K562 (cell line): ENCODE data around the gene FOXD2. TPM values are rescaled to one million over a fixed set of nuclear protein-coding genes. Genes with fewer than 3 reads are reported as not detected.

ENCODE experiments used
- ATAC-seq: fragments of 200-7000 bp; cut with Tn5 transposase; 3 replicates; pipeline ENCODE4 v1.9.1; 2020; ENCODE audit warnings: moderate library complexity
- BruUV-seq: library from RNA; stranded (reverse); fragments of 400-500 nt; replicated peaks from 2 replicates; lab custom pipeline; 2021; lab: Mats Ljungman, UMichigan
- CTCF ChIA-PET: fragments of 300-600 bp; formaldehyde crosslinking; extraction: SDS; loops from one replicate; lab custom pipeline; 2021; ENCODE audit warnings: low intra/inter-chr PET ratio; lab: Yijun Ruan, JAX
- POLR2A ChIA-PET: fragments of 300-600, 350-650 bp; sonication (Branson Sonifier 250); formaldehyde crosslinking; extraction: SDS; loops from one replicate; lab custom pipeline; 2021; ENCODE audit warnings: antibody characterized with exemption, inconsistent platforms; lab: Yijun Ruan, JAX
- DNase-seq, 4 experiments: peaks; one replicate each; pipeline versions ENCODE4 v3.0.0 to v3.0.0-alpha.2; 2011 to 2018; ENCODE audit warnings: low spot score in 3 of 4, mixed read lengths in 3 of 4; ENCODE audit errors: extremely low read depth in 1 of 4
- FAIRE-seq: peaks from 2 replicates; lab custom pipeline; 2011; peaks lifted over from hg19 to GRCh38; lab: Jason Lieb, UNC
- H2AFZ ChIP-seq: 2 replicates; pipeline ENCODE4 v1.6.0; 2011; ENCODE audit warnings: low read depth, low read length, control low read depth, inconsistent platforms
- H3K27ac ChIP-seq: fragments of 200-600 bp; 3 replicates; pipeline ENCODE4 v1.8.0; 2011; ENCODE audit warnings: low read depth, mild to moderate bottlenecking, control low read depth, inconsistent platforms, low read length, moderate library complexity, mixed read lengths; ENCODE audit errors: extremely low read depth
- H3K27me3 ChIP-seq, 2 experiments: fragments of 300-600 bp in 1 of 2; 2 replicates in 1 of 2; 3 replicates in 1 of 2; pipeline versions ENCODE4 v1.6.0 to v1.8.0; 2011; ENCODE audit warnings: inconsistent platforms in 2 of 2, low read length in 2 of 2, mild to moderate bottlenecking in 1 of 2, mixed read lengths in 1 of 2, moderate library complexity in 1 of 2; ENCODE audit not compliant: control insufficient read depth in 2 of 2, insufficient read depth in 2 of 2
- H3K36me3 ChIP-seq: fragments of 300-600 bp; 3 replicates; pipeline ENCODE4 v1.8.0; 2011; ENCODE audit warnings: mild to moderate bottlenecking, low read length, inconsistent platforms; ENCODE audit not compliant: control insufficient read depth, insufficient read depth
- H3K4me1 ChIP-seq, 2 experiments: fragments of 200-600 bp in 1 of 2; replicated peaks in 1 of 2; 2 replicates in 1 of 2; 3 replicates in 1 of 2; pipeline versions ENCODE4 v1.5.1 to v1.8.0; 2011; ENCODE audit warnings: inconsistent platforms in 2 of 2, low read length in 2 of 2, mild to moderate bottlenecking in 1 of 2, mixed read lengths in 1 of 2, moderate library complexity in 1 of 2; ENCODE audit not compliant: control insufficient read depth in 2 of 2, insufficient read depth in 2 of 2
- H3K4me2 ChIP-seq: 2 replicates; pipeline ENCODE4 v1.6.1; 2011; ENCODE audit warnings: low read length, control low read depth, inconsistent platforms, mixed read lengths; ENCODE audit not compliant: insufficient read depth
- H3K4me3 ChIP-seq: fragments of 200-600 bp; sonication (generic), shearing (Covaris generic); 2 replicates; pipeline ENCODE4 v1.5.1; 2016; ENCODE audit warnings: control low read depth, inconsistent platforms
- H3K79me2 ChIP-seq: fragments of 200-600 bp; 3 replicates; pipeline ENCODE4 v1.8.0; 2011; ENCODE audit warnings: low read length, inconsistent platforms; ENCODE audit not compliant: control insufficient read depth, insufficient read depth
- H3K9ac ChIP-seq, 2 experiments: 2 replicates each; pipeline versions ENCODE4 v1.6.0 to v1.6.1; 2011; ENCODE audit warnings: low read depth in 2 of 2, low read length in 2 of 2, control low read depth in 1 of 2, inconsistent platforms in 1 of 2, mild to moderate bottlenecking in 1 of 2, mixed read lengths in 1 of 2; ENCODE audit not compliant: insufficient read depth in 1 of 2
- H3K9me1 ChIP-seq: one replicate; pipeline ENCODE4 v1.6.0; 2011; ENCODE audit warnings: inconsistent platforms, mild to moderate bottlenecking, low read length, moderate library complexity; ENCODE audit not compliant: control insufficient read depth, insufficient read depth
- H3K9me3 ChIP-seq: replicated peaks from 2 replicates; pipeline ENCODE4 v1.5.1; 2011; ENCODE audit warnings: low read depth, low read length, inconsistent platforms; ENCODE audit not compliant: control insufficient read depth, insufficient read depth
- H4K20me1 ChIP-seq: replicated peaks from 2 replicates; pipeline ENCODE4 v1.6.1; 2011; ENCODE audit warnings: low read length, inconsistent platforms, mixed read lengths; ENCODE audit not compliant: control insufficient read depth, insufficient read depth
- DNMT1 ChIP-seq: fragments of 450-650 bp; IDR thresholded peaks from 2 replicates; pipeline ENCODE4 v1.6.1; 2016; ENCODE audit warnings: antibody characterized with exemption, mild to moderate bottlenecking
- E2F3 ChIP-seq: fragments of 250-450 bp; sonication (Bioruptor Pico); IDR thresholded peaks from 2 replicates; pipeline ENCODE4 v1.4.0; 2020; ENCODE audit warnings: mild to moderate bottlenecking
- EGR1 ChIP-seq: fragments of 450-650 bp; conservative IDR thresholded peaks from 2 replicates; pipeline ENCODE4 v1.6.1; 2017; ENCODE audit warnings: mild to moderate bottlenecking
- FOXO4 ChIP-seq: fragments of 450-650 bp; formaldehyde crosslinking; IDR thresholded peaks from 2 replicates; pipeline ENCODE4 v1.4.0; 2020; ENCODE audit warnings: mild to moderate bottlenecking, moderate library complexity
- KDM4B ChIP-seq, 2 experiments: fragments of 450-650 bp in 1 of 2; sonication (generic) in 1 of 2; IDR thresholded peaks; 2 replicates each; pipeline ENCODE4 v1.6.1; 2016 to 2017; ENCODE audit warnings: borderline replicate concordance in 2 of 2, antibody characterized with exemption in 1 of 2, low read depth in 1 of 2, mild to moderate bottlenecking in 1 of 2
- LEF1 ChIP-seq: fragments of 450-650 bp; IDR thresholded peaks from 2 replicates; pipeline ENCODE4 v1.6.1; 2016; ENCODE audit warnings: mild to moderate bottlenecking
- MEF2D ChIP-seq: conservative IDR thresholded peaks from 2 replicates; pipeline ENCODE4 v1.6.1; 2016; ENCODE audit warnings: low read depth, missing genetic modification characterization, missing compliant biosample characterization
- MTA1 ChIP-seq: fragments of 450-650 bp; IDR thresholded peaks from 2 replicates; pipeline ENCODE4 v1.6.1; 2017; ENCODE audit warnings: borderline replicate concordance
- STAT5B ChIP-seq: fragments of 250-450 bp; sonication (Bioruptor Pico); IDR thresholded peaks from 2 replicates; pipeline ENCODE4 v1.8.0; 2021; ENCODE audit warnings: mild to moderate bottlenecking, inconsistent platforms
- TCF3 ChIP-seq: sonication (generic); formaldehyde crosslinking; IDR thresholded peaks from 2 replicates; pipeline ENCODE4 v1.4.0; 2020; ENCODE audit warnings: mild to moderate bottlenecking, missing genetic modification reagents
- ZNF561 ChIP-seq: fragments of 450-650 bp; formaldehyde crosslinking; conservative IDR thresholded peaks from 2 replicates; pipeline ENCODE4 v1.4.0; 2020; ENCODE audit warnings: mild to moderate bottlenecking, moderate library complexity
- ZNF780A ChIP-seq: fragments of 250-450 bp; sonication (Bioruptor Pico); IDR thresholded peaks from 2 replicates; pipeline ENCODE4 v1.5.0; 2021; ENCODE audit warnings: mild to moderate bottlenecking
- WGBS: fragments of 100-300 bp; shearing (Covaris generic); methylation state at CpG from one replicate; pipeline ENCODE4 v1.1.6; 2016; ENCODE audit warnings: low coverage, mixed read lengths; ENCODE audit not compliant: insufficient coverage; ENCODE audit errors: missing lambda C conversion rate; 5-methylcytosine and 5-hydroxymethylcytosine counted together
- in situ Hi-C: fragments of 300-500 bp; cut with MboI; formaldehyde crosslinking; loops from 4 replicates; pipeline ENCODE4 v1.15.0; 2018; ENCODE audit warnings: inconsistent platforms, mixed read lengths
- intact Hi-C: fragments of 100-400 bp; cut with micrococcal nuclease; formaldehyde crosslinking; loops from 2 replicates; pipeline ENCODE4 v1.14.2; 2022
- polyA plus RNA-seq, 8 experiments: library from polyadenylated mRNA; depleted of rRNA in 4 of 8; stranded (reverse) in 5 of 8; unstranded in 3 of 8; fragments of >200 nt; fragmentation: Nextera tagmentation in 2 of 8; fragmentation: Illumina TruSeq in 1 of 8; extraction: Ambion mirVana in 2 of 8; extraction: Trizol in 1 of 8; gene quantifications; 2 replicates each; pipeline versions ENCODE4 v1.2.1 to v1.2.3, GENCODE V29; 2011 to 2014; ENCODE audit warnings: inconsistent platforms in 1 of 8, missing spikeins in 1 of 8
- total RNA-seq, 7 experiments: library from RNA; depleted of rRNA in 6 of 7; stranded (reverse); fragments of >200 nt in 6 of 7; fragmentation: Illumina TruSeq in 2 of 7; extraction: Trizol in 2 of 7; gene quantifications; 2 replicates each; pipeline versions ENCODE4 v1.2.1 to v1.2.3, GENCODE V29; 2011 to 2021; ENCODE audit warnings: low replicate concordance in 1 of 7
- TF ChIP-seq, protein P1 (sequence below): IDR thresholded peaks from 2 replicates; pipeline ENCODE4 v1.6.1; 2016; ENCODE audit warnings: missing genetic modification characterization, missing compliant biosample characterization
- TF ChIP-seq, protein P2 (sequence below): fragments of 250-450 bp; sonication (Bioruptor Pico); IDR thresholded peaks from 2 replicates; pipeline ENCODE4 v1.4.0; 2020; ENCODE audit warnings: mild to moderate bottlenecking

Gene FOXD2
- total and polyA plus RNA-seq, 9 of the 15 experiments (the other 6 are each of a cell fraction or from before 2014, with no cell fraction given): 0.06 to 1.2 (median 0.22) TPM

DNA sequence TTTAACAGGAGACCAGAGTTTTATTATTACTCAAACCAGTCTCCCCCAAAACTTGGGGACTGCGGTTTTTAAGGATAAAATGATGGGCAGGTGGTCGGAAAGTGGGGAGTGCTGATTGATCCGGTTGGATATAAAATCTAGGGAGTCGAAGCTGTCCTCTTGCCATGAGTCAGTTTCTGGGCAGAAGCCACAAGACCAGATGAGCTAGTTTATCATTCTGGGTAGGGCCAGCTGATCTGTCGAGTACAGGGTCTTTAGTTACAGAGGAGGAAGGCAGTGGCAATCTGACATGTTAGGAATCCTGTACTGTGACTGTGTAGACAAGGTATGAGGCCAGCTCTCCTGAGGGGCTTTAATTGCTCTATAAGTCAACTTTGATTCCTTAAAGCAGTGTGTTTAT is 44.7 kb upstream of the FOXD2 start:
- ATAC-seq (no peak), FAIRE-seq (no peak), DNase-seq (no peak)
- H3K4me2 ChIP-seq: no peak overlapping the region
- peaks cover 23 to 31% of the 10 kb centered on the region in 2 experiments for H3K27me3 ChIP-seq
- H4K20me1 ChIP-seq: peaks cover 6% of the 10 kb centered on the region
- H3K9ac ChIP-seq: no peak overlapping the region
- ChIA-PET POLR2A (interaction anchor here (1.0 kb wide), 1 partner anchor 9 kb away, joined by 4 read pairs; no protein-coding TSS in a partner anchor), CTCF (interaction anchor here (0.6 to 0.7 kb wide), 2 partner anchors 41 to 282 kb away, joined by 3 read pairs; no protein-coding TSS in a partner anchor)
- no peak overlapping the region for H2AFZ ChIP-seq
- WGBS: 4% methylated on average over 5 of the region's 5 CpGs
- no peaks in the 10 kb centered on the region for H3K9me3 ChIP-seq
- H3K4me3 ChIP-seq: no peak overlapping the region
- TF ChIP-seq TCF3 (CRISPR knock-in tag): no peak
- no peak for TF ChIP-seq STAT5B (CRISPR knock-in tag)
- no peak for TF ChIP-seq KDM4B (IDR thresholded peaks at IDR 0.05; ENCODE audit: borderline replicate concordance in 2 of 2, low read depth in 1 of 2)
- no peak for TF ChIP-seq MEF2D (tag)
- TF ChIP-seq DNMT1: no peak
- no peak for TF ChIP-seq FOXO4 (CRISPR knock-in tag)
- TF ChIP-seq, protein P1, sequence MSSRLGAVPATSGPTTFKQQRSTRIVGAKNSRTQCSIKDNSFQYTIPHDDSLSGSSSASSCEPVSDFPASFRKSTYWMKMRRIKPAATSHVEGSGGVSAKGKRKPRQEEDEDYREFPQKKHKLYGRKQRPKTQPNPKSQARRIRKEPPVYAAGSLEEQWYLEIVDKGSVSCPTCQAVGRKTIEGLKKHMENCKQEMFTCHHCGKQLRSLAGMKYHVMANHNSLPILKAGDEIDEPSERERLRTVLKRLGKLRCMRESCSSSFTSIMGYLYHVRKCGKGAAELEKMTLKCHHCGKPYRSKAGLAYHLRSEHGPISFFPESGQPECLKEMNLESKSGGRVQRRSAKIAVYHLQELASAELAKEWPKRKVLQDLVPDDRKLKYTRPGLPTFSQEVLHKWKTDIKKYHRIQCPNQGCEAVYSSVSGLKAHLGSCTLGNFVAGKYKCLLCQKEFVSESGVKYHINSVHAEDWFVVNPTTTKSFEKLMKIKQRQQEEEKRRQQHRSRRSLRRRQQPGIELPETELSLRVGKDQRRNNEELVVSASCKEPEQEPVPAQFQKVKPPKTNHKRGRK (tag): no peak
- TF ChIP-seq E2F3: no peak
- TF ChIP-seq MTA1: no peak
- TF ChIP-seq ZNF780A: no peak
- no peak for TF ChIP-seq ZNF561
- no peak for TF ChIP-seq EGR1
- TF ChIP-seq, protein P2, sequence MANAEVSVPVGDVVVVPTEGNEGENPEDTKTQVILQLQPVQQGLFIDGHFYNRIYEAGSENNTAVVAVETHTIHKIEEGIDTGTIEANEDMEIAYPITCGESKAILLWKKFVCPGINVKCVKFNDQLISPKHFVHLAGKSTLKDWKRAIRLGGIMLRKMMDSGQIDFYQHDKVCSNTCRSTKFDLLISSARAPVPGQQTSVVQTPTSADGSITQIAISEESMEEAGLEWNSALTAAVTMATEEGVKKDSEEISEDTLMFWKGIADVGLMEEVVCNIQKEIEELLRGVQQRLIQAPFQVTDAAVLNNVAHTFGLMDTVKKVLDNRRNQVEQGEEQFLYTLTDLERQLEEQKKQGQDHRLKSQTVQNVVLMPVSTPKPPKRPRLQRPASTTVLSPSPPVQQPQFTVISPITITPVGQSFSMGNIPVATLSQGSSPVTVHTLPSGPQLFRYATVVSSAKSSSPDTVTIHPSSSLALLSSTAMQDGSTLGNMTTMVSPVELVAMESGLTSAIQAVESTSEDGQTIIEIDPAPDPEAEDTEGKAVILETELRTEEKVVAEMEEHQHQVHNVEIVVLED (CRISPR knock-in tag): no peak
- TF ChIP-seq LEF1: no peak
- no peaks in the 10 kb centered on the region for H3K36me3 ChIP-seq
- no TSS peak for BruUV-seq
- H3K79me2 ChIP-seq: no peaks in the 10 kb centered on the region
- in situ Hi-C loops: no loop called here
- no peak overlapping the region for H3K27ac ChIP-seq
- intact Hi-C loops: no loop called here
- H3K9me1 ChIP-seq: no peaks in the 10 kb centered on the region
- no peaks in the 10 kb centered on the region; a peak in 1 of 5 replicates for H3K4me1 ChIP-seq
